GM18505 (cell line): Measurements from ENCODE around the gene CSMD2.

Source experiments
- ATAC-seq: cut with Tn5 transposase; IDR thresholded peaks from one replicate; pipeline ENCODE4 v1.9.1; 2021; ENCODE audit not compliant: unreplicated experiment
- POLR2A ChIP-seq: IDR thresholded peaks from 4 replicates; pipeline ENCODE4 v1.6.1; 2011; ENCODE audit warnings: borderline replicate concordance; ENCODE audit not compliant: insufficient read depth, insufficient read length; ENCODE audit errors: extremely low read depth

The CSMD2 gene

DNA sequence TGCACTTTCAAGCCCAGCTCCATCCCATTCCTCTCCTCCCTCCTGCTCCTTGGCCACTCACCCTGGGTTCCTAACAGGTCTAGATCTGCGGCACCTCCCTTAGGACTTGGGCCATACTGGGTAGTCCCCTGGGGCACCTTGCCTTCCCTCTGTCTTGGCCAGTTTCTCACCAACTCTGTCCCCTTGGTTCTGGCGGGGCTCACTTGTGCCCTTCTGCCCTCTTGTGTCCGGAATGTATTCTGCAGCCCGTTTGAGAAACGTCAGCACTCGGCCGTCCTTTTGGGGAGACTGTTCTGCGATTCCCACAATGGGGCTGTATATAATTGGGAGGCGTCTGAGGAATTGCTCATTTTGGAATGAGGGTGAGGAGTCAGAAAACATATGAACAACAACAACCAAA is 530.2 kb downstream of the CSMD2 start:
- no peak for TF ChIP-seq POLR2A
- no peak for ATAC-seq

DNA sequence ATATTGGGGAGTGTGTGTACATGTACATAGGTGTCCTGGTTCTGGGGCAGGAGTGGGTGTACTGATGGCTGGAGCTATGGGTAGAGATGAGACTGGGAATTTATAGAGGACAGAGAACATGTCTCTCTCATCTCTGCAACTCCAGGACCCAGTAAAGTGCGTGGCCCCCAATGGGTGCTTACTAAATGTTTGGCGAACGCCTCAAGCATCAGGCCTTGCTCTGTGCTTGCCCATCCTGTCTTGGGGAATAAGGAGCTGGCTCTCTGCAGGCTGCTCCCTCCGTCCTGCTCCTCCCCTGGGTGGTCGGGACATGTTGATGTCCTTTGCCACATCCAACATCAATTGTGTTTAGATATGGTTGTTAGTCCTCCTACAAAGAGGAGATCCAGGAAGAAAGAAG is 530.9 kb downstream of the CSMD2 start:
- no peak for ATAC-seq
- TF ChIP-seq POLR2A: no peak

DNA sequence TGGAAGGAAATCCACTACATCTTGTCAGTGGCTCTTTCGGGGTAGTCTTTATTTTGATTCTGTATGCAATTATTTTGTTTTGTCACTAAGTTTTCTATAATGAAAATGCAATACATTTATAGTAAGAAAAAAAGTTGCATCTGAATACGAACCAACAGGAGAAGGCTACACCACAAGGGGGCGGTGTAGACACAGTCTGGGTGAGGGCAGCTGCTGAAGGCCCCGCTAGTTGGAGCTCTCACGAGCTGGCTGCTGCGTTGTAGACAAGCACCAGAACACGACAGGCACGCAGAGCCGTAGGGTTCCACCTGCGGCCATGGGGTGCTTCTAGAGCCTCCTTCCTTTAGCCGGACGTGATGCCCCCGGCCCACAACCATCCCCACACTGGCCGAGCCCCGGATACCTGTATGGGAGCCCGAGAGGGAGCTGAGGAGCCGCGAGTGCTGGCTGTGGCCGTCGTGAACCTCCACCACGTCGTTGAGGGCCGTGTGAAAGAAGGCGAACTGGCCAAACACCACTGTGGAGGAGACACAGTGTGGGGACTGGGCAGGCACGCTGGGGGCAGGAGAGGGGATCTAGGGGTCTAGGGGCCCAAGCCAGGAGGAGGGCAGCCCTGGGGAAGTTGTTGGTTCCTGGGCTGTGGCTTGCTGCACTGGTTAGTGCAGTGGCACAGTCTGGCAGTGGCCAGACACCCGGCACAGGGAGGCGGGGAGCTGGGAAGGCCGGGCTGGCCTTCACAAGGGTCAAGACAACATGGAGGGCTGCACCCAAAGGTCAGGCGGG is 531.8 kb downstream of the CSMD2 start:
- ATAC-seq: no peak
- no peak for TF ChIP-seq POLR2A

DNA sequence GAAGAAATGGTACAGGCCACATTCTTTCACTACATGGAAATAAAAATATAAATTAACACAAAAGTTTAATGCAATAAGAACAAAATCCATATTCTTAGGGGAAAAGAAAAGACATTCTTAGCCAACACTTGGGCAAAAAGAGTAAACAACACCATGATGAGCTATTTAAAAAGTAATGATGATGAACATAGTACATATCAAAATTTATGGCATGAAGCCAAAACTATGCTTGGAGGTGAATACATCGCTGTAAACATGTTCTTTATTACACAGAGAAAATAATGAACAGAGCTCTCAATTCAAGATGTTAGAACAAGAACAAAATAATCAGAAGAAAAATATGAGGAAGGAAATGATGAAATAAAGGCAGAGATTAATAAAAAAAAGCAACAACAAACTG is 534.3 kb downstream of the CSMD2 start:
- TF ChIP-seq POLR2A: no peak
- ATAC-seq: no peak

DNA sequence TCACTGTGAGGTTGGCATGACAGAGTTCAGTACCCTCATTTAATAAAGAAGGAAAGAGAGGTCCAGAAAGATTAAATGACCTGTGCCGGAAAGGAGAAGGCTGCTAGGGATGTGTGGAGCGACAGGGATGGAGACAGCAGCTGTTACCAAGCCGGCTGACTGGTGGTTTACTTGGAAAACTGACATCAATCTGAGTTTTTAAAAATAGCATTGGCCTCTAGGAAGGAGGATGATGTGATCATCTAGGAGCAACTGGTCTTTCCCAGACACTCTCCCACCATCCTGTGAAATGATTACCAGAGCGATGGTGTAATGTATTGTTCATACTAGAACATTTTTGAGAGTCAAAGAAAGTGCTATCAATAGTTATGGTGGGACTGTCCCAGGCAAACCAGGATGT is 538.2 kb downstream of the CSMD2 start:
- TF ChIP-seq POLR2A: no peak
- ATAC-seq: no peak

DNA sequence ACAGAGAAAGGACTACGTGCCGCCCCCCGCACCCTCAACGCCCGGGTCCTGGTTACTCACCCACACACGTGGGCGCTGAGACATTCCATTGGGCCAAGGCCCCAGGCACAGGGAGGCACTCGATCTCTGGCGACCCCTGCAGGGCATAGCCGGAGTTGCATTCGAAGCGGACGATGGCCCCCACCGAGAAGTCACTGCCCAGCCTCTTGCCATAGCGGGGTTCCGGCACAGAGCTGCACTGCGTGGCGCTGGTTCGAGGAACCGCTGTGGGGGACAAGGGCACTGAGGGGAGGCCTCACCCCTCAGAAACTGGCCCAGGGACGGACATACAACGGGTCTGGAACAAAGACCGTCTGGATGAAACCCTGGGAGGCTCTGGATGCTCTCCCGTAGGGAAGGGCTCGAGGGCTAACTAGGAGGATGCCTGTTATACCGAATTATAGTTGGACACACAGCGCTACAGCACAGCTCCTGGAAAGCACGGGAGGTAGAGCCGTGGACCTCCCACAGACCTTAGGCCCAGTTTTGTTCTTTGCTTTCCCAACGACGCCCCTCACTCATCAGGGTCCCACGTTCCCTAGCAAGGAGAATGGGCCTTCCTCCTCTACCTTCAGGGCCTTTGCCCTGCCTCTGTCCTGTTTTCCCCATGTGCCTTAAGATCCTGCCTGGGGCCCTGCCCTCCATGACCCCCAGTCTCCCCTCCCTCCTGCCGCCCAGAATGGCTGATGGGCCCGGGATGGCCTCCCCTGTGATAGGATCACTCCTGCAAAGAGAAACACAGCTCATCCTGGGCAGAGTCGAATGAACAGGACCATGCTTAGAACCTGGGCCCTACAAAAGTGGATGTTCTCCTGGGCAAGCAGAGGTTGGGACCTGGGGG is 539.8 kb downstream of the CSMD2 start:
- TF ChIP-seq POLR2A: no peak
- no peak for ATAC-seq

DNA sequence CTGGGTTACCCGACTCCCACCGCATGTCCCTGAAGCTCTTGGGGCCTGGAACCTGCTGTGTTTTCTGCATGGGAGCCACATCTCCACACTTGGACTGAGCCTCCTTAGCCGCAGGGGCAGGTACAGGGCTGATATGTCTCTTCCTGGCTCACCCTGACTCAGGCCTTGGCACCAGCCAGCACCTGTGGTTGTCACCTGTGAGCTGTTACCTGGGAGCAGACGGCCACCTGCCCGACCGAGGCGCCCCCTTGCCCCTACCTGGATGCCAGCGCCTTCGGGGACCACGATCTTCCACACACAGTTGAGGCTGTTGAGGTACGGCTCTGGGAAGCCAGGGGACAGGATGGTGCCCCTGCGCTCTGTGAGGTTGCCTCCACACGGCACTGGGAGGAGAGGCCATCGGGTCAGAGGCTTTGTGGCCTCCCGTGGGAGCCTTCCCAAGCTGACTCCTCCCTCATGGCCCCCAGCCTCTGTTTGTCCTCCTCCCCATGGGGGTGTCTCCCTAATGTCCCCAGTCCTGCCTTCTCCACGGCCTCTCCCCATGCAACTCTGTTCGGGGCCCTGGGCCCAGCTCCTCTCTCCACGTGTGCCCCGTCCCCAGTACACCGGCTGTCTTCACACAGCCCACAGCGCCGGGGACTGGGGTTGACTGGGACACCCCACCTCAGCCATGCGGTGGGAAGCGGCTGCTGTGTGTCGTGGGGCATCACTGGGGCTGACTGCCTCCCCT is 540.6 kb downstream of the CSMD2 start:
- ATAC-seq: no peak
- TF ChIP-seq POLR2A: no peak

DNA sequence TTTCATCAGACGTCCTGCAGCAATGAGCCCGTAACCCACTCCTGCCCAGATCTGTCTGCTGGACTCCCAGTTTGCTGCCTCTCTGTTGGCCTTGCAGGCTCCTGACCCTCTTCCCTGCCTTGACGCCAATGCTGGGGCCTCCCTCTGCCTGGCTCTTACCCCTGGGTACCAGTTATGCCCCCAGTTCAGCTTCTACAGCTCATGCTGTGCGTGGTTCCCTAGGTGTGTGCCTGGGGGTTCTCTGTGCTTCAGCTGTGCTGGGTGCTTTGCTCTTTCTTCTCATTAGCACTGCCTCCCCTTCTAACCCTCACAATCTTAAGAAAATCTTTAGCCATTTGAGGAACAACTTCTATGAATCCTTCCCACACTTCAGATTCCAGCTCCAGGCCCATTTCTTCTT is 541.2 kb downstream of the CSMD2 start:
- TF ChIP-seq POLR2A: no peak
- no peak for ATAC-seq

DNA sequence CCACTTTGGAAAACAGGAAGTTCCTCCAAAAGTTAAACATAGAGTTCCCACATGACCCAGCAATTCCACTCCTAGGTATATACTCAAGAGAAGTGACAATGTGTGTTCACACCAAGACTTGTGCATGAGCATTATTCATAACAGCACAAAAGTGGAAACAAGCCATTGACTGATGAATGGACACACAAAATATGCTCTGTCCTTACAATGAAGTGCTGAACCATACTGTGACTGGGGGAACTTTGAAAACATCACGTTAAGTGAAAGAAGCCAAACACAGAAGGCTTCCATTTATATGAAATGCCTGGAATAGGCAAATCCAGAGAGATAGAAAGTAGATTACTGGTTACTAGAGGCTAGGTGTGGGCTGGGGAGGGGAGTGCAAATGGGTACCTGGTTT is 542.3 kb downstream of the CSMD2 start:
- ATAC-seq: no peak
- TF ChIP-seq POLR2A: no peak

DNA sequence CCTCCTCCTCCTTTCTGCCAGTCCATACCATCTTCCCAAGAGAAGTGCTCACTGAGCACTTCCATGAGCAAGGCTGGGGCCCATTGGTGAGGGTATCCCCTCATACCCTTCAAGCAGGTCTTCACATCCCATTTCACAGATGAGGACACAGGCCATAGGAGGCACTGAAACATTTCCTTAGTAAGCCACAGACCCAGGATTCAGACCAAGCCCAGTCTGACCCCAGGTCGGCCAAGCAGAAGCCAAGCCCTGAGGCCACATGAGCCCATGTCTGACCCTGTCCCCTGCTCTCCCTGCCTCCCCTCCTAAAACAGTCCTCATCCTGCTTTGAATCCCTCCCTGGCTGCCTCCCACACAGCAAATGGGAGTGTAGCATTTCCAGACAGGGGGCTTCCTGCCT is 546.4 kb downstream of the CSMD2 start:
- TF ChIP-seq POLR2A: no peak
- no peak for ATAC-seq

DNA sequence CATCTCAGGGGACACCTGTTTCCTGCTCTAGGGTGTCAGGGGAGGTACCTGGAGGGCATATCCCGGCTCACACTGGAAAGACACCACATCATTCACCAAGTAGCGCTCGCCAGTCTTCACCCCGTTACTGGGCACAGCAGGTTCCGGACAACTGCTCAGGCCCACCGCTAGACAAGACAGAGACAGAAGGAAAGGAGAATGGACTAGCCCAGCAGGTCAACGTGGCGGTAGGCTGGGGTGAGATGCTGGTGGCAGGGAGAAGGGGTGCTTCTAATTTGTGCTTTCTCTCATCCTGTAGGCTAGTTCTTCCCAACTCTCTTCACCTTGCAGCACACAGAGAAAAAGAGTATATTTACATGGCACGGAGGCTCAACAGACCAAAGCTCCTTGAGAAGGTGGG is 547.6 kb downstream of the CSMD2 start:
- no peak for TF ChIP-seq POLR2A
- no peak for ATAC-seq

DNA sequence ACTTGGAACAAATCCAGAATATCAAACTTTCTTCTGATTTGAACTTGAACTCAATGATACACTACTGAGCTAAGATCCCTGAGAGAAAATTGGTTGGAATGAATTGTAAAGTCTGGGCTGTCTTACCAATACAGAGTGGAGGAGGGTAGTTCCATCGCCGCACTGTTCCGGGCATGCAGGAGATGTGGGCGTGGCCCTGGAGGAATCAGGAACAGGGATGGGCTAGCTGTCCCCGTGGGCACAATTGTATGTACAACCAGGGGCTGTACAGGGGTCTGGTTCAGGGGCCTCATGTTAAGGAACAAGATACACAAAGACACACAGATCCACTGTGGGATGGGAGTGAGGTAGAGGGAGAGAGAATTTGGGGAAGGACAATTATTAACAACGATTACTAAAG is 548.2 kb downstream of the CSMD2 start:
- ATAC-seq: no peak
- TF ChIP-seq POLR2A: no peak

DNA sequence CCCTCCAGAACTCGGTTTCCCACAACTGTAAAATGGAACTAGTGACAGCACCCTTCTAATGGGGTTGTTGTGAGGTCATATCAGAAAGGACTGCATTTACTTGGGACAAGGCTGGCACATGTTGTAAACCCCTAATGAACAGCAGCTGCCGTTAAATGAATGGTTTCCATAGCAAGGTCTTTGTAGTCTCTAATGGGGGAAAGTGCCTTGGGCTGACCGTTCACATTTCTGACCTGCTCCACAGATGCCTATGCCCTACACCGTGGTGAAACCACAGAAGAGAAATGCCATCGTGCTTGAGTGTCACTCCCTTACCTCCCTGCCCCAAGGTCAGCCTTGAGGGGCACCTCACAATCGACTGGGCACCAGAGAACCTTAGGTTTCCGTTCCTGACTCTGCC is 549.5 kb downstream of the CSMD2 start:
- no peak for ATAC-seq
- no peak for TF ChIP-seq POLR2A
